HepG2 (cell line): Measurements from ENCODE around the gene PSENEN.

Source experiments
- ATF6 ChIP-seq: sonication (generic); formaldehyde crosslinking; conservative IDR thresholded peaks from 2 replicates; pipeline ENCODE4 v1.4.0; 2020; ENCODE audit warnings: missing genetic modification reagents
- CTCF ChIP-seq: sonication (generic); formaldehyde crosslinking; IDR thresholded peaks from 2 replicates; pipeline ENCODE4 v1.5.0; 2020; ENCODE audit warnings: mild to moderate bottlenecking, missing genetic modification reagents, moderate library complexity
- FOXK2 ChIP-seq: fragments of 450-650 bp; IDR thresholded peaks from 2 replicates; pipeline ENCODE4 v1.6.1; 2016
- GPBP1L1 ChIP-seq: sonication (generic); formaldehyde crosslinking; IDR thresholded peaks from 2 replicates; pipeline ENCODE4 v1.5.0; 2020; ENCODE audit warnings: mild to moderate bottlenecking, missing genetic modification reagents
- JUND ChIP-seq: sonication (generic); formaldehyde crosslinking; IDR thresholded peaks from 2 replicates; pipeline ENCODE4 v1.8.0; 2022; ENCODE audit warnings: mild to moderate bottlenecking, missing genetic modification reagents
- KIAA2018 ChIP-seq: sonication (generic); formaldehyde crosslinking; IDR thresholded peaks from 2 replicates; pipeline ENCODE4 v1.5.0; 2020; ENCODE audit warnings: mild to moderate bottlenecking, missing genetic modification reagents, borderline replicate concordance
- ZBTB8A ChIP-seq: sonication (generic); formaldehyde crosslinking; IDR thresholded peaks from 2 replicates; pipeline ENCODE4 v1.4.0; 2020; ENCODE audit warnings: mild to moderate bottlenecking, low read depth, missing genetic modification reagents, borderline replicate concordance

- TF ChIP-seq GPBP1L1 (CRISPR knock-in tag) (no peak), ATF6 (CRISPR knock-in tag) (no peak), KIAA2018 (CRISPR knock-in tag) (no peak), ZBTB8A (CRISPR knock-in tag) (no peak), CTCF (CRISPR knock-in tag) (no peak), JUND (CRISPR knock-in tag) (no peak), FOXK2 (no peak)
Measured at GRCh38 chr19:35727053-35727955, 18.1 kb upstream of the PSENEN start.
